Measurements from ENCODE around the gene MOG. TPM values are rescaled to one million over a fixed set of nuclear protein-coding genes. Genes with fewer than 3 reads are reported as not detected.
A peak's percentile ranks its signal among the peaks of the same experiment; 100 is the strongest.

The MOG gene
- polyA plus RNA-seq, 3 donors: not detected

DNA sequence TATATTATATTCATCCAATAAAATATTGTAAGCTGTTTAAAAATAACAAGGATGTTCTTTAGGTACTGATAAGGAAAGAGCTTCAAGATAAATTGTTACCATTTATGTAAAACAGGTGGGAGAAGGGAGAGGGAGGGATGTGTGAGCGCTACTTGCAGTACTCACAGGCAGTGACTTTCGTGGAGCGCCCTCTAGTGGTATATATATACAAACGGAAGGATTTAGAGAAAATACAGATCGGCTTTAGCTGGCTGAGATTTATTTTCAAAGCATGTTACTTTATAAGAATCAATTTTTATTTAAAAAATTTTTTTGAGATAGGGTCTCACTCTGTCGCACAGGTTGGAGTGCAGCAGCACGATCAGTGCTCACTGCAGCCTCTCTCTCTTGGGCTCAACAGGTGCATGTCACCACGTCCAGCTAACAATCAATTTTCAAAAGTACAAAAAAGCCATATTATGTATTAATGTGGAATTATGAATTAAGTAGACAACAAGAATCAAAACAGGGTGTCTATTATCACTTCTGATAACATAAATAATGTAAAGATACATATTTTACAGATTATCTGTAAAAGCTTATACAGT, 3.3 kb upstream of the MOG start:
- H4K20me1 ChIP-seq (ENCODE audit: insufficient read depth, low read length): no peaks in the 10 kb centered on the region
- no peak overlapping the region for H3K4me3 ChIP-seq (replicated peaks in 1 of 3; ENCODE audit: low read depth in 2 of 3, low read length in 3 of 3)
- Mint-ChIP-seq H3K9me3 (no peaks in the 10 kb centered on the region), H3K4me3 (no peak overlapping the region), H3K4me1 (peaks cover 9% of the 10 kb centered on the region), H3K27ac (no peak overlapping the region), H3K36me3 (no peaks in the 10 kb centered on the region), H3K27me3 (ENCODE audit: low read depth in 3 of 3) (peaks cover 4 to 16% (median 5%) of the 10 kb centered on the region in 3 donors)
- peaks cover 0 to 17% of the 10 kb centered on the region in 2 donors for H3K27me3 ChIP-seq (ENCODE audit: control insufficient read depth in 2 of 2, insufficient read depth in 2 of 2, low read length in 2 of 2)
- no peaks in the 10 kb centered on the region for H3K9me3 ChIP-seq (replicated peaks in 1 of 2; ENCODE audit: control insufficient read depth in 1 of 2, insufficient read depth in 1 of 2, low read length in 2 of 2)
- H3K4me2 ChIP-seq (replicated peaks; ENCODE audit: extremely low read depth, low read length, poor library complexity, severe bottlenecking): no peak overlapping the region
- H2AFZ ChIP-seq (ENCODE audit: insufficient read depth, low read depth, low read length, poor library complexity, severe bottlenecking): no peak overlapping the region
- peak; percentile 48 to 69 (median 69) for DNase-seq
- H3K27ac ChIP-seq (ENCODE audit: low read depth in 1 of 2, low read length in 2 of 2): no peak overlapping the region
- peaks cover 12 to 14% of the 10 kb centered on the region in 2 donors for H3K4me1 ChIP-seq (ENCODE audit: control insufficient read depth in 1 of 2, insufficient read depth in 2 of 2, low read length in 2 of 2)
- no CpG with 5 or more reads among the region's 8 CpGs for WGBS (ENCODE audit: insufficient coverage)
- no peaks in the 10 kb centered on the region for H3K36me3 ChIP-seq (replicated peaks in 1 of 2; ENCODE audit: control insufficient read depth in 1 of 2, insufficient read depth in 2 of 2, low read length in 2 of 2)
- H3K79me2 ChIP-seq (ENCODE audit: insufficient read depth, low read length): no peaks in the 10 kb centered on the region
- no peak overlapping the region for H3K9ac ChIP-seq (ENCODE audit: insufficient read depth, low read length, poor library complexity, severe bottlenecking)
- TF ChIP-seq, protein P1, sequence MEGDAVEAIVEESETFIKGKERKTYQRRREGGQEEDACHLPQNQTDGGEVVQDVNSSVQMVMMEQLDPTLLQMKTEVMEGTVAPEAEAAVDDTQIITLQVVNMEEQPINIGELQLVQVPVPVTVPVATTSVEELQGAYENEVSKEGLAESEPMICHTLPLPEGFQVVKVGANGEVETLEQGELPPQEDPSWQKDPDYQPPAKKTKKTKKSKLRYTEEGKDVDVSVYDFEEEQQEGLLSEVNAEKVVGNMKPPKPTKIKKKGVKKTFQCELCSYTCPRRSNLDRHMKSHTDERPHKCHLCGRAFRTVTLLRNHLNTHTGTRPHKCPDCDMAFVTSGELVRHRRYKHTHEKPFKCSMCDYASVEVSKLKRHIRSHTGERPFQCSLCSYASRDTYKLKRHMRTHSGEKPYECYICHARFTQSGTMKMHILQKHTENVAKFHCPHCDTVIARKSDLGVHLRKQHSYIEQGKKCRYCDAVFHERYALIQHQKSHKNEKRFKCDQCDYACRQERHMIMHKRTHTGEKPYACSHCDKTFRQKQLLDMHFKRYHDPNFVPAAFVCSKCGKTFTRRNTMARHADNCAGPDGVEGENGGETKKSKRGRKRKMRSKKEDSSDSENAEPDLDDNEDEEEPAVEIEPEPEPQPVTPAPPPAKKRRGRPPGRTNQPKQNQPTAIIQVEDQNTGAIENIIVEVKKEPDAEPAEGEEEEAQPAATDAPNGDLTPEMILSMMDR (IDR thresholded peaks at IDR 0.05): peak; percentile 93
- intact Hi-C loops (cut with micrococcal nuclease): loop anchor here in 1 of 2 donors (5.0 kb wide), 1 partner anchor 99 kb away; no protein-coding TSS in a partner anchor

DNA sequence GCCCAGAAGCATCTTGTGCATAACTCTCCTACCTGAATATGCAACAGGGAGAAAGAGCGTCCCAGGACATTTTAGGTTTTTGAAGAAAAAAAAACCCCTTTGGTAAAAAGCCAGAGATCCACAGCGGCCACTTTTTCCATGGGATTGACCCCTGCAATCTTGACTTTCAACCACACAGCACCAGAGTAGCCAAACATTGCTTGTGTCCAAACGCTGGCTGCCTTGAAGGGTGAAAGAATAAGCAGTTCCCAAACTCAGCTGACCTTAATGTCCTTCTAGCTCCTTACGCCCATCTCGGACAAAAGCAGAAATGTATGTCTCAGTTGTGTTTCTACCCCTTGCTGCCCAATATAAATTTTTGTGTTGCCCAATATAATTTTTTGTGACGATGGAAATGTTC, 1.2 kb upstream of the MOG start:
- H3K9me3 Mint-ChIP-seq: peaks cover 0 to 3% (median 0%) of the 10 kb centered on the region in 7 donors
- no peak for DNase-seq
- no peak overlapping the region for H2AFZ ChIP-seq (ENCODE audit: insufficient read depth, low read depth, low read length, poor library complexity, severe bottlenecking)
- H3K4me1 Mint-ChIP-seq: peaks cover 3% of the 10 kb centered on the region
- no peaks in the 10 kb centered on the region for H3K4me1 ChIP-seq (ENCODE audit: control insufficient read depth in 1 of 2, insufficient read depth in 2 of 2, low read length in 2 of 2)
- H3K27ac Mint-ChIP-seq: no peak overlapping the region
- H3K4me2 ChIP-seq (replicated peaks; ENCODE audit: extremely low read depth, low read length, poor library complexity, severe bottlenecking): no peak overlapping the region
- no peaks in the 10 kb centered on the region for H3K36me3 Mint-ChIP-seq
- peaks cover 0 to 20% of the 10 kb centered on the region in 2 donors for H3K27me3 ChIP-seq (ENCODE audit: control insufficient read depth in 2 of 2, insufficient read depth in 2 of 2, low read length in 2 of 2)
- WGBS (ENCODE audit: insufficient coverage): 86% methylated on average over 4 of the region's 6 CpGs
- H4K20me1 ChIP-seq (ENCODE audit: insufficient read depth, low read length): no peaks in the 10 kb centered on the region
- no peaks in the 10 kb centered on the region for H3K36me3 ChIP-seq (replicated peaks in 1 of 2; ENCODE audit: control insufficient read depth in 1 of 2, insufficient read depth in 2 of 2, low read length in 2 of 2)
- H3K9me3 ChIP-seq (replicated peaks in 1 of 2; ENCODE audit: control insufficient read depth in 1 of 2, insufficient read depth in 1 of 2, low read length in 2 of 2): no peaks in the 10 kb centered on the region
- intact Hi-C loops (cut with micrococcal nuclease): no loop called here
- H3K4me3 Mint-ChIP-seq: peak overlapping the region in 1 of 2 donors; percentile 59
- TF ChIP-seq, protein P1 (IDR thresholded peaks at IDR 0.05): no peak
- no peak overlapping the region for H3K4me3 ChIP-seq (replicated peaks in 1 of 3; ENCODE audit: low read depth in 2 of 3, low read length in 3 of 3)
- H3K27me3 Mint-ChIP-seq (ENCODE audit: low read depth in 3 of 3): peaks cover 6 to 18% (median 8%) of the 10 kb centered on the region in 3 donors
- H3K27ac ChIP-seq (ENCODE audit: low read depth in 1 of 2, low read length in 2 of 2): no peak overlapping the region
- no peaks in the 10 kb centered on the region for H3K79me2 ChIP-seq (ENCODE audit: insufficient read depth, low read length)
- no peak overlapping the region for H3K9ac ChIP-seq (ENCODE audit: insufficient read depth, low read length, poor library complexity, severe bottlenecking)
